CD4-positive, alpha-beta T cell (primary cell): ENCODE results near the gene FAM209B. TPM values are rescaled to one million over a fixed set of nuclear protein-coding genes. Genes with fewer than 3 reads are reported as not detected.
A peak's percentile ranks its signal among the peaks of the same experiment; 100 is the strongest.
"Not testable (repeated sequence)": the region's sequence is repeated elsewhere in the genome, so short reads cannot be mapped to it uniquely, and the experiment has no call there.

ENCODE experiments used
- ATAC-seq: fragments of 200-7000 bp; cut with Tn5 transposase; one replicate; pipeline ENCODE4 v1.10.0; 2022; ENCODE audit warnings: mild to moderate bottlenecking; ENCODE audit not compliant: poor library complexity
- CTCF ChIA-PET: fragments of 350-600 bp; sonication (Branson Sonifier 250); formaldehyde crosslinking; loops from one replicate; lab custom pipeline; 2021; ENCODE audit warnings: antibody characterized with exemption, inconsistent platforms; lab: Charles Lee
- POLR2A ChIA-PET: fragments of 350-600 bp; sonication (Branson Sonifier 250); formaldehyde crosslinking; loops from one replicate; lab custom pipeline; 2021; ENCODE audit warnings: antibody characterized with exemption, inconsistent platforms; lab: Charles Lee
- DNase-seq, 14 experiments: peaks; one replicate each; pipeline ENCODE4 v3.0.0-alpha.2; 2013 to 2020; ENCODE audit warnings: mixed read lengths in 2 of 14
- H3K27ac ChIP-seq, 2 donors: one replicate each; pipeline versions ENCODE4 v1.5.1 to v1.7.0; 2013; ENCODE audit warnings: low read length in 2 of 2, low read depth in 1 of 2, mild to moderate bottlenecking in 1 of 2
- H3K27me3 ChIP-seq, 2 experiments: 1 replicate in 1 of 2; 2 replicates in 1 of 2; pipeline versions ENCODE4 v1.6.1 to v1.7.0; 2013; ENCODE audit warnings: low read length in 2 of 2, control low read depth in 1 of 2, mild to moderate bottlenecking in 1 of 2, moderate library complexity in 1 of 2; ENCODE audit not compliant: insufficient read depth in 2 of 2, control insufficient read depth in 1 of 2
- H3K36me3 ChIP-seq: one replicate; pipeline ENCODE4 v1.6.1; 2013; ENCODE audit warnings: low read length, control low read depth; ENCODE audit not compliant: insufficient read depth
- H3K4me1 ChIP-seq: one replicate; pipeline ENCODE4 v1.6.1; 2013; ENCODE audit warnings: low read length, control low read depth; ENCODE audit not compliant: insufficient read depth
- H3K4me3 ChIP-seq: one replicate; pipeline ENCODE4 v1.5.1; 2013; ENCODE audit warnings: mild to moderate bottlenecking, low read length, moderate library complexity
- H3K9me3 ChIP-seq, 2 experiments: 1 replicate in 1 of 2; 2 replicates in 1 of 2; pipeline versions ENCODE4 v1.6.1 to v1.7.0; 2013; ENCODE audit warnings: low read length in 2 of 2, mild to moderate bottlenecking in 2 of 2, control low read depth in 1 of 2, moderate library complexity in 1 of 2; ENCODE audit not compliant: control insufficient read depth in 1 of 2, insufficient read depth in 1 of 2
- H3K27ac Mint-ChIP-seq: one replicate; pipeline ENCODE4 v1.8.0; 2020; ENCODE audit warnings: mixed read lengths
- H3K27me3 Mint-ChIP-seq: one replicate; pipeline ENCODE4 v1.8.0; 2021; ENCODE audit warnings: mixed read lengths
- H3K36me3 Mint-ChIP-seq: one replicate; pipeline ENCODE4 v1.8.0; 2021; ENCODE audit warnings: low read depth, mixed read lengths
- H3K4me1 Mint-ChIP-seq: one replicate; pipeline ENCODE4 v1.8.0; 2021; ENCODE audit warnings: low read depth, mixed read lengths
- H3K4me3 Mint-ChIP-seq: one replicate; pipeline ENCODE4 v1.8.0; 2020; ENCODE audit warnings: mild to moderate bottlenecking, mixed read lengths
- H3K9me3 Mint-ChIP-seq: one replicate; pipeline ENCODE4 v1.8.0; 2020; ENCODE audit warnings: mixed read lengths
- CTCF ChIP-seq: fragments of 200-600 bp; IDR thresholded peaks from one replicate; pipeline ENCODE4 v1.8.0; 2022; ENCODE audit warnings: antibody characterized with exemption, mild to moderate bottlenecking
- intact Hi-C, 2 experiments: fragments of 100-400 bp; cut with DNase I in 1 of 2; cut with micrococcal nuclease in 1 of 2; formaldehyde crosslinking; loops; one replicate each; pipeline versions ENCODE4 v1.15.1 to v1.9.0; 2023 to 2025; cut with DNase I, micrococcal nuclease
- total RNA-seq, 174 experiments: library from RNA in 2 of 174; stranded (reverse) in 2 of 174; gene quantifications; one replicate each; pipeline ENCODE4 v1.2.3 and lab custom pipeline; 2021 to 2026

FAM209B gene
- total RNA-seq, 2 experiments from 2014 or later = 3.1 to 3.9 TPM

GRCh38 chr20:56554869-56555268 is 21.8 kb downstream of the FAM209B start:
- Histone ChIP-seq H3K4me1 (no peaks in the 10 kb centered on the region), H3K27ac (no peak overlapping the region), H3K36me3 (no peaks in the 10 kb centered on the region), H3K9me3 (no peaks in the 10 kb centered on the region), H3K27me3 (no peaks in the 10 kb centered on the region), H3K4me3 (no peak overlapping the region)
- peak in 3 of 14 experiments; percentile 16 to 29 (median 23) for DNase-seq
- ATAC-seq = no peak
- H3K9me3 Mint-ChIP-seq = no peaks in the 10 kb centered on the region
- no peak overlapping the region for H3K4me3 Mint-ChIP-seq
- no peaks in the 10 kb centered on the region for H3K27me3 Mint-ChIP-seq
- no peaks in the 10 kb centered on the region for H3K4me1 Mint-ChIP-seq
- no peaks in the 10 kb centered on the region for H3K36me3 Mint-ChIP-seq
- ChIA-PET CTCF (no interaction called here), POLR2A (no interaction called here)
- intact Hi-C loops = loop anchor here in 1 of 2 experiments (5.0 to 10.0 kb wide), 2 partner anchors 420 to 942 kb away; no protein-coding TSS in a partner anchor
- no peak overlapping the region for H3K27ac Mint-ChIP-seq
- TF ChIP-seq CTCF = no peak

GRCh38 chr20:56558968-56559367 is 25.9 kb downstream of the FAM209B start:
- Mint-ChIP-seq H3K27me3 (no peaks in the 10 kb centered on the region), H3K4me1 (no peaks in the 10 kb centered on the region), H3K9me3 (no peaks in the 10 kb centered on the region), H3K4me3 (no peak overlapping the region), H3K27ac (no peak overlapping the region), H3K36me3 (no peaks in the 10 kb centered on the region)
- no peak for ATAC-seq
- Histone ChIP-seq H3K27ac (no peak overlapping the region), H3K9me3 (no peaks in the 10 kb centered on the region), H3K36me3 (no peaks in the 10 kb centered on the region), H3K4me3 (no peak overlapping the region), H3K4me1 (no peaks in the 10 kb centered on the region), H3K27me3 (peaks cover 0 to 2% of the 10 kb centered on the region in 2 experiments)
- POLR2A ChIA-PET = no interaction called here
- intact Hi-C loops = loop anchor here in 1 of 2 experiments (10.0 kb wide), 1 partner anchor 416 kb away; no protein-coding TSS in a partner anchor
- TF ChIP-seq CTCF = no peak
- CTCF ChIA-PET = no interaction called here
- no peak for DNase-seq

GRCh38 chr20:56564526-56564925 is 31.5 kb downstream of the FAM209B start:
- H3K27ac Mint-ChIP-seq, H3K4me3 ChIP-seq, POLR2A ChIA-PET, H3K27me3 Mint-ChIP-seq, H3K4me3 Mint-ChIP-seq, intact Hi-C loops, H3K4me1 Mint-ChIP-seq, H3K27me3 ChIP-seq, DNase-seq, H3K4me1 ChIP-seq, CTCF ChIA-PET, ATAC-seq, H3K36me3 Mint-ChIP-seq, H3K27ac ChIP-seq, H3K36me3 ChIP-seq, H3K9me3 ChIP-seq, H3K9me3 Mint-ChIP-seq: not testable (repeated sequence)

GRCh38 chr20:56565511-56565910 is 32.5 kb downstream of the FAM209B start:
- ATAC-seq (no peak), DNase-seq (no peak)
- Mint-ChIP-seq H3K27ac (no peak overlapping the region), H3K4me3 (no peak overlapping the region), H3K27me3 (peaks cover 15% of the 10 kb centered on the region), H3K4me1 (no peaks in the 10 kb centered on the region), H3K9me3 (no peaks in the 10 kb centered on the region), H3K36me3 (no peaks in the 10 kb centered on the region)
- intact Hi-C loops = no loop called here
- Histone ChIP-seq H3K4me1 (no peaks in the 10 kb centered on the region), H3K27ac (no peak overlapping the region), H3K4me3 (no peak overlapping the region), H3K36me3 (no peaks in the 10 kb centered on the region), H3K9me3 (no peaks in the 10 kb centered on the region), H3K27me3 (peaks cover 0 to 5% of the 10 kb centered on the region in 2 experiments)
- ChIA-PET POLR2A (no interaction called here), CTCF (interaction anchor here (1.1 kb wide), 1 partner anchor 8 kb away, joined by 3 read pairs; no protein-coding TSS in a partner anchor)
- TF ChIP-seq CTCF = no peak
